Measurements from ENCODE around the gene TSHZ3. TPM values are rescaled to one million over a fixed set of nuclear protein-coding genes. Genes with fewer than 3 reads are reported as not detected.

The TSHZ3 gene
- total RNA-seq, 1 donor from 2014 or later, result 6.1 TPM

DNA sequence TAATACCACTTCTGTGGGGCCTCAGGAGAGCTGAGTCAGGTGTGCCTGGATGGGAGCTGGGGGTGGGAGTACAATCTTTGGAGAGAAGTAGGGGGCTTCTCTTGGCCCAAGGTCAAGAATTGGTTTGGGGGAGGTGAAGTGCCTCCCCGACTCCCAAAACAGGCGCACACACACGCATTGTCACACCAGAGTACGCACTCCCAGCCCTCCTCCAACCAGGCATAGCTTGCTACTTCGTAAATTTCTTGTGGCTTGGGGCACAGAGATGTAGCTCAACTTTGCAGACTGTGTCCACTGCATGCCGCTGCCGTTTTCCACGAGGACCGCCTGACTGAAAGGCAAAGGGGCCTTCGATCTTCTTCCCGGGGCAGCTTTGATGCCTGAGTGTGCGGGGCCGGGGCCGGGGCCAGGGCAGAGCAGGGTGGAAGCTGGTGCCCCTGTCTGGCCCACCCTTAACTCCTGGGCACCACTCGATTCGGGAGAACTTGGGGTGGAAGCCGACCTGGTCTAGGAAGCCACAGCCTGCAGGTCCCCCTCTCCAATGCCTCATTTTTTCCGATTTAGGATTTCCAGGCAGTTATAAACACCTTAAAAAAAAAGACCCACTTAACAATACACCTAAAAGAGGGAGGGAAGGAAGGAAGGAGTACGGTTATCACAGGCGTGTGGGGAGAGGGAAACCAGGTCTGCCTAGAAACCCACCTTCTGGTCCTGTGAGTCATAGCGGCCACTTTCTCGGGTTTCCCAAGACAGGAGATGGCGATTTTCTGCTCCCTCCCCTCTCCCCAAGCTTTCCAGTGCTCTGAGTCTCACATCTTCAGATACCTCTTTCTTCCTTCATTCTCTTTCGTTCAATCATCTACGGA lies 5.8 kb upstream of the TSHZ3 start:
- no peak for FAIRE-seq
- no peaks in the 10 kb centered on the region for H3K36me3 Mint-ChIP-seq (ENCODE audit: low read depth, unreplicated experiment)
- peaks cover 70% of the 10 kb centered on the region for H4K20me1 ChIP-seq (ENCODE audit: insufficient read depth, low read length)
- TF ChIP-seq EZH2 (IDR thresholded peaks at IDR 0.05; ENCODE audit: insufficient read depth, low read length) (peak; percentile 12), CTCF (IDR thresholded peaks at IDR 0.05; ENCODE audit: insufficient read depth, low read depth, low read length) (no peak)
- no peak overlapping the region for H3K27ac Mint-ChIP-seq (ENCODE audit: unreplicated experiment)
- no peak for DNase-seq (ENCODE audit: low read depth)
- no peaks in the 10 kb centered on the region for H3K9me3 ChIP-seq (ENCODE audit: insufficient read depth, low read depth, low read length)
- peaks cover 51% of the 10 kb centered on the region for H3K27me3 ChIP-seq (ENCODE audit: insufficient read depth, low read length)
- no peaks in the 10 kb centered on the region for H3K9me3 Mint-ChIP-seq (ENCODE audit: unreplicated experiment)
- H3K27ac ChIP-seq (ENCODE audit: low read depth, low read length), result no peak overlapping the region
- no peak overlapping the region for H2AFZ ChIP-seq (ENCODE audit: low read depth, low read length)
- H3K9ac ChIP-seq (ENCODE audit: low read length), result no peak overlapping the region
- peak overlapping the region; percentile 29 for H3K4me3 Mint-ChIP-seq (ENCODE audit: unreplicated experiment)
- no peak overlapping the region for H3K4me3 ChIP-seq (ENCODE audit: insufficient read depth, low read depth, low read length)
- H3K4me1 ChIP-seq (ENCODE audit: insufficient read depth, low read length), result peaks cover 22% of the 10 kb centered on the region
- H3K79me2 ChIP-seq (ENCODE audit: insufficient read depth, low read length), result peaks cover 23% of the 10 kb centered on the region
- H3K27me3 Mint-ChIP-seq (ENCODE audit: low read depth, unreplicated experiment), result peaks cover 71% of the 10 kb centered on the region
- H3K4me2 ChIP-seq (ENCODE audit: low read length), result peak overlapping the region; percentile 42
- H3K4me1 Mint-ChIP-seq (ENCODE audit: low read depth, unreplicated experiment), result peaks cover 24% of the 10 kb centered on the region
- no peaks in the 10 kb centered on the region for H3K36me3 ChIP-seq (ENCODE audit: insufficient read depth, low read length)

DNA sequence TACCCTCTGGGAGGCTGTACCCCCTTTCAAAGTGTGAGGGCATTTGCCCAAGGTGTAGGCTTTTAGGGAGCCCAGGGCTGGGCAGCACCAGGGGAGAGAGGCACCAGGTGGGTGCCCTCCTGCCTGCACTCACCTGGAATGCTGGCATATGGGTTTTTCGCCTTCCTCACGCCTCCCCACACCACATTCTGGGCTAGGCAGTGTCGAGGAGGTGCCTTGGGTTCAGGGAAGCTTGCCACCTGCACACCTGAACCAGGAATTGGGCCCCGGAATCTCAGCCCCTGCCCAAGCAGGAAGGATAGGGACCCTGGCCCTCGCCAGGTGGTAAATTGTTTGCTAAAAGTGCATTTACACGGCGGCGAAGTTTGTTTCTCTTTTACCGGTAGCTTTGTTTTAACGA lies 5.1 kb upstream of the TSHZ3 start:
- Histone ChIP-seq H3K79me2 (ENCODE audit: insufficient read depth, low read length) (peaks cover 23% of the 10 kb centered on the region), H3K4me2 (ENCODE audit: low read length) (no peak overlapping the region), H2AFZ (ENCODE audit: low read depth, low read length) (no peak overlapping the region), H3K27me3 (ENCODE audit: insufficient read depth, low read length) (peaks cover 51% of the 10 kb centered on the region), H4K20me1 (ENCODE audit: insufficient read depth, low read length) (peaks cover 67% of the 10 kb centered on the region), H3K4me1 (ENCODE audit: insufficient read depth, low read length) (peaks cover 22% of the 10 kb centered on the region), H3K9ac (ENCODE audit: low read length) (no peak overlapping the region), H3K4me3 (ENCODE audit: insufficient read depth, low read depth, low read length) (no peak overlapping the region), H3K27ac (ENCODE audit: low read depth, low read length) (no peak overlapping the region), H3K9me3 (ENCODE audit: insufficient read depth, low read depth, low read length) (no peaks in the 10 kb centered on the region), H3K36me3 (ENCODE audit: insufficient read depth, low read length) (no peaks in the 10 kb centered on the region)
- FAIRE-seq (no peak), DNase-seq (ENCODE audit: low read depth) (no peak)
- Mint-ChIP-seq H3K36me3 (ENCODE audit: low read depth, unreplicated experiment) (no peaks in the 10 kb centered on the region), H3K9me3 (ENCODE audit: unreplicated experiment) (no peaks in the 10 kb centered on the region), H3K4me1 (ENCODE audit: low read depth, unreplicated experiment) (peaks cover 24% of the 10 kb centered on the region), H3K4me3 (ENCODE audit: unreplicated experiment) (no peak overlapping the region), H3K27ac (ENCODE audit: unreplicated experiment) (no peak overlapping the region), H3K27me3 (ENCODE audit: low read depth, unreplicated experiment) (peaks cover 65% of the 10 kb centered on the region)
- TF ChIP-seq EZH2 (IDR thresholded peaks at IDR 0.05; ENCODE audit: insufficient read depth, low read length) (no peak), CTCF (IDR thresholded peaks at IDR 0.05; ENCODE audit: insufficient read depth, low read depth, low read length) (no peak)

DNA sequence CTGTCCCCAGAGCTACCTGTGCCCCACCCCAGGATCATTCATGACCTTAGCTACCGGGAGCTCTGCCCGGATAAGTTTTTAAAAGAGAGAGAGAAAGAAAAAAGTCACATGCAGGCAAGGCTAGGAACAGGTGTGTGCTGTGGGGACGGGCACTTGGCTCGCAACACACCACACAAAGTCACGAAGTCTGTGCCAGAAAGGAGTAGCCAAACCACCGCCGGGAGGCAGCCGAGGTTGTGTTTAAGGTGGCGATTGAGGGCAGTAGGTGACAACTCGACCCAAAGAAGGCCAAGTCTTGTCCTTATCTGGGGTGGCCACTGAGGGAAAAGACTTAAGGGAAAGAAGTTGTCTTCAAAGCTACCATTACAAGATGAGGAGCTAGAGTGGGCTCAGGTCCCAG lies 4.6 kb upstream of the TSHZ3 start:
- Histone ChIP-seq H4K20me1 (ENCODE audit: insufficient read depth, low read length) (peaks cover 62% of the 10 kb centered on the region), H2AFZ (ENCODE audit: low read depth, low read length) (no peak overlapping the region), H3K27ac (ENCODE audit: low read depth, low read length) (no peak overlapping the region), H3K36me3 (ENCODE audit: insufficient read depth, low read length) (no peaks in the 10 kb centered on the region), H3K4me3 (ENCODE audit: insufficient read depth, low read depth, low read length) (no peak overlapping the region), H3K79me2 (ENCODE audit: insufficient read depth, low read length) (peaks cover 25% of the 10 kb centered on the region), H3K4me2 (ENCODE audit: low read length) (no peak overlapping the region), H3K9me3 (ENCODE audit: insufficient read depth, low read depth, low read length) (no peaks in the 10 kb centered on the region), H3K9ac (ENCODE audit: low read length) (no peak overlapping the region), H3K27me3 (ENCODE audit: insufficient read depth, low read length) (peaks cover 51% of the 10 kb centered on the region), H3K4me1 (ENCODE audit: insufficient read depth, low read length) (peaks cover 22% of the 10 kb centered on the region)
- Mint-ChIP-seq H3K27me3 (ENCODE audit: low read depth, unreplicated experiment) (peaks cover 60% of the 10 kb centered on the region), H3K4me3 (ENCODE audit: unreplicated experiment) (no peak overlapping the region), H3K36me3 (ENCODE audit: low read depth, unreplicated experiment) (no peaks in the 10 kb centered on the region), H3K4me1 (ENCODE audit: low read depth, unreplicated experiment) (peaks cover 24% of the 10 kb centered on the region), H3K27ac (ENCODE audit: unreplicated experiment) (no peak overlapping the region), H3K9me3 (ENCODE audit: unreplicated experiment) (no peaks in the 10 kb centered on the region)
- TF ChIP-seq CTCF (IDR thresholded peaks at IDR 0.05; ENCODE audit: insufficient read depth, low read depth, low read length) (no peak), EZH2 (IDR thresholded peaks at IDR 0.05; ENCODE audit: insufficient read depth, low read length) (no peak)
- no peak for FAIRE-seq
- DNase-seq (ENCODE audit: low read depth), result no peak

Measured in astrocyte (in vitro differentiated cells and primary cell).